Skeletal muscle tissue (tissue), 4 donors: ENCODE measurements around the gene ONECUT3. TPM values are rescaled to one million over a fixed set of nuclear protein-coding genes. Genes with fewer than 3 reads are reported as not detected.
"Not testable (repeated sequence)": the region's sequence is repeated elsewhere in the genome, so short reads cannot be mapped to it uniquely, and the experiment has no call there.

Experiments
- H3K27ac ChIP-seq: one replicate; pipeline ENCODE4 v1.7.0; 2013; ENCODE audit warnings: mild to moderate bottlenecking, low read depth, low read length, inconsistent platforms
- H3K27me3 ChIP-seq, 3 donors: one replicate each; pipeline ENCODE4 v1.7.0; 2013; ENCODE audit warnings: low read length in 3 of 3; ENCODE audit not compliant: control insufficient read depth in 3 of 3, insufficient read depth in 3 of 3
- H3K36me3 ChIP-seq, 3 donors: one replicate each; pipeline ENCODE4 v1.7.0; 2013; ENCODE audit warnings: low read length in 3 of 3; ENCODE audit not compliant: control insufficient read depth in 3 of 3, insufficient read depth in 3 of 3
- H3K4me1 ChIP-seq, 3 donors: one replicate each; pipeline ENCODE4 v1.7.0; 2013; ENCODE audit warnings: low read length in 3 of 3, mild to moderate bottlenecking in 3 of 3; ENCODE audit not compliant: control insufficient read depth in 3 of 3, insufficient read depth in 3 of 3
- H3K4me3 ChIP-seq, 3 donors: one replicate each; pipeline ENCODE4 v1.7.0; 2013; ENCODE audit warnings: low read length in 3 of 3
- H3K9ac ChIP-seq, 3 donors: one replicate each; pipeline ENCODE4 v1.7.0; 2013; ENCODE audit warnings: low read length in 3 of 3, mild to moderate bottlenecking in 3 of 3, moderate library complexity in 2 of 3, low read depth in 1 of 3
- H3K9me3 ChIP-seq, 3 donors: one replicate each; pipeline ENCODE4 v1.7.0; 2013; ENCODE audit warnings: low read length in 3 of 3; ENCODE audit not compliant: control insufficient read depth in 3 of 3
- total RNA-seq: library from RNA; depleted of rRNA; stranded (reverse); fragments of >200 nt; gene quantifications from one replicate; pipeline ENCODE4 v1.2.3, GENCODE V29; 2014
- donor health status: Osteomylitis.

Gene ONECUT3
- total RNA-seq, 1 donor from 2014 or later = not detected

DNA sequence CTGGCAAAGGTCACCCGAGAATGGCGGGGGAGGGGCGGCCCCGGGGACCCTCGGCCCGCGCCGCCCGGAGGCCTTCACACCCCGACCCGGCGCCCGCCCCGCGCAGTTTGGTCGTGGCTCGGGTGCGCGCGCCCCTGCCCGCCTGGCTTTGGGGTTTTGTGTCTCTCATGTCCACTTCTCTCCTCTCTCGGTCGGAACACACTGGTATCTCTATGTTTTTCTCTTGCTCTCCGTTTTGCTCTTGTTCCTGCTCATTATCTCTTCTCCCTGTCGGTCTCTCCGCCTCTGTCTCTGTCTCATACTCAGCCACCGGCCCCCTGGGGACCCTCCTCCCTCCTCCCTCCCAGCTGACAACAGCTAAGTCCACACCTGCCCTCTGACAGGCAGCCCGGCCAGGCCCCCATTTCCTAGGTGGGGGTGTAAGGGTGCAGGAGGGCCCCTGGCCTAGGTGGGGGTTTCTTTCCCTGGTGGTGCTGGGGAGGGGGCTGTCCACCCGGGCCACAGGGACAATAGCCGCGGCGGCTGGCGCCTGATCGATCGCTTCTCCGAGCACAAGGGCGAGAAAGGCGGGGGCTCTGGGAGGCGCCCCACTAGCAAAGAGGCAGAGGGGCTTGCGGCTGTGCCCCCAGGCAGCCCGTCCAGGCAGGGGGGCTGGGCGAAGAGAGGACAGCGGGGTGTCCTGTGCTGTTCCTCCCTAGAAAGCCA, 2.3 kb downstream of the ONECUT3 start:
- Histone ChIP-seq H3K36me3 (no peaks in the 10 kb centered on the region), H3K9me3 (no peaks in the 10 kb centered on the region), H3K9ac (no peak overlapping the region), H3K4me1 (peaks cover 0 to 7% (median 4%) of the 10 kb centered on the region in 3 donors), H3K27ac (no peak overlapping the region), H3K27me3 (peaks cover 70 to 87% (median 85%) of the 10 kb centered on the region in 3 donors), H3K4me3 (no peak overlapping the region)

DNA sequence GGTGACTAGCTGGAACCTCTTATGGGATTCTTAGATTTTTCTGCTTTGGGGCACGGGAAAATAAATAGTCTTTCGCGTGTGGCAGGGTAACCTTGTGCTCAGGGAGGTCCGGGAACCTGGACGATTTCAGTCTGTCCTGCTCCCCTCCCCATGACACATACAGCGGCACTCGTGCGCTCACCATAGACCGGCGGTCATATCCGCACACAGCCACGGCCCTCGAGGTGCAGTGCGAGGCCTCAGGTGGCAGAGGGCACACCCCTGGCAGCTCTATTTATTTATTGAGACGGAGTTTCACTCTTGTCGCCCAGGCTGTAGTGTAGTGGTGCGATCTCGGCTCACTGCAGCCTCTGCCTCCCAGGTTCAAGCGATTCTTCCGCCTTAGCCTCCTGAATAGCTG, 3.0 kb downstream of the ONECUT3 start:
- Histone ChIP-seq H3K4me1 (peaks cover 0 to 7% (median 4%) of the 10 kb centered on the region in 3 donors), H3K36me3 (no peaks in the 10 kb centered on the region)

DNA sequence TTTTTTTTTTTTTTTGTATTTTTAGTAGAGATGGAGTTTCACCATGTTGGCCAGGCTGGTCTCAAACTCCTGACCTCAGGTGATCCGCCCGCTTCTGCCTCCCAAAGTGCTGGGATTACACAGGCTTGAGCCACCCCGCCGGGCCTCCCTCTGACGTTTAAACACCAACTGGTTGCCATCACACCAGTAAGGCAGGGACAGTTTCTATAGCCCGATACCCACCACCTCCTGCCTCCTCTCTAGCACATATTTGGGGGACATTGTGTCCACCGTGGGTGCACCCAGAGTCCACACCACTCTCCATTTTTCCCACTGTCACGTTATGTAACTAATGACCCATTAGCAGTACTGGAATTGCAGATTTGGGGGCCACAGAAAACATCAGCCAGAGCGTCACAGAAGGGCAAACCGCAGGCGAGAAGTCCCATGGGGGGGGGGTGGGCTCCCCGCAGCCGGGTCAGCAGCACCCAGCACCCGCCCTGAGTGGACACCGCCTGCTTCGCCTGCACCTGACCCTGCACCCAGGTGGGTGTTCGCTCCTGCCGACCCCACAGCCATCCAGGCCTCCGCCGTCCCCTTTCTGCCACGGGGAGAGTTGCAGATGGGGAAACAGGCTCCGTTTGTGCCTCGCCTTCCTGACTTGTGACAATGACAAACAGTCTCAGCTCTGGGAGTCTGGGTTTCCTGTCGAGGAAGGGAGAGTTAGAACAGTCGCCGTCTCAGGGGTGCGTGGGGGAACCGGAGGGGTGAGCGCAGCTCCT, 3.6 kb downstream of the ONECUT3 start:
- H3K36me3 ChIP-seq = no peaks in the 10 kb centered on the region
- H3K4me1 ChIP-seq = peaks cover 0 to 7% (median 4%) of the 10 kb centered on the region in 3 donors
- H3K27ac ChIP-seq = no peak overlapping the region
- H3K4me3 ChIP-seq = no peak overlapping the region
- no peak overlapping the region for H3K9ac ChIP-seq
- H3K27me3 ChIP-seq = peaks cover 68 to 84% (median 82%) of the 10 kb centered on the region in 3 donors
- H3K9me3 ChIP-seq = no peaks in the 10 kb centered on the region

More for the DNA sequence above, 3.0 kb downstream of the ONECUT3 start:
- H3K27ac ChIP-seq = no peak overlapping the region
- no peaks in the 10 kb centered on the region for H3K9me3 ChIP-seq
- H3K27me3 ChIP-seq = peaks cover 68 to 84% (median 82%) of the 10 kb centered on the region in 3 donors
- no peak overlapping the region for H3K4me3 ChIP-seq
- no peak overlapping the region for H3K9ac ChIP-seq

DNA sequence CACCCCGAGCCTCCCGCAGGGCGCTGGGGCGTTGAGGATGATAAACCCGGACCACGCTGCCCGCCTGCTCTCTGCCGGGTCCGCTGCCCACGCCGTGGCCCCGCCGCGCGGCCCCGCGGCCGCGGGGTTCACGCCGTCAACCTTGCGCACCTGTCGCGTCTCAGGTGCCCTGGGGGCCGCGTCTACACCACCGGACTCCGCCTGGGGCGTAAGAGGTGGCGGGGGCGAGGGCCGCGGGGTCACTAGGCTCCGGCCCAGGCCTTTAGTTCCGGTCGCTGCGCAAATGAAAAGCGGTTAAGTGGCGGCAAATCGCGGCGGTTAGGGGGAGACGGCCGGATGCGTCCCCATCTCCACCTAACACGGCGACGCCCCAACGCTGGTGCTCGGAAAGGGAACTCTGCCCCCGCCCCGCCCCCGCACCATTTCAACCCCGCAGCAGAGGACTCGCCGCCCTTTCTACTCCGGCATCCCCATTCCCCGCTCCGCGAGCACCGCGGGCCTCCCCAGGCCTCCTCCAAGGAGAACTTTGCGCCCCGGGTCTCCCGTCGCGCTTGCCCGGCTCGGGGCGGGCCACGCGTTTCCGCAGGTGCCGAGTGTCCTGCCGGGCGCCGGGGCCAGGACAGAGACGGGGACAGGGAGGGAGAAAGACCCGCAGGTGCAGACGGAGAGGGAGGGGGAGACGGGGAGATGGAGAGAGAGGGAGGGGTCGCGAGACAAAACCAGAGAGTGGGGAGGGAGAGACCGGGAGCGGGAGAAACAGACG, 4.3 kb downstream of the ONECUT3 start:
- peaks cover 66 to 84% (median 82%) of the 10 kb centered on the region in 3 donors for H3K27me3 ChIP-seq

GRCh38 chr19:1758231-1758577, 4.9 kb downstream of the ONECUT3 start:
- H3K27me3 ChIP-seq = peaks cover 63 to 84% (median 80%) of the 10 kb centered on the region in 3 donors
- no peaks in the 10 kb centered on the region for H3K36me3 ChIP-seq
- H3K9ac ChIP-seq = no peak overlapping the region
- H3K4me3 ChIP-seq = no peak overlapping the region
- no peaks in the 10 kb centered on the region for H3K9me3 ChIP-seq
- no peak overlapping the region for H3K27ac ChIP-seq
- peaks cover 0 to 7% (median 4%) of the 10 kb centered on the region in 3 donors for H3K4me1 ChIP-seq

More for the DNA sequence above, 4.3 kb downstream of the ONECUT3 start:
- H3K4me3 ChIP-seq = no peak overlapping the region
- H3K27ac ChIP-seq = no peak overlapping the region
- H3K36me3 ChIP-seq = no peaks in the 10 kb centered on the region
- H3K9me3 ChIP-seq = no peaks in the 10 kb centered on the region
- H3K4me1 ChIP-seq = peaks cover 0 to 7% (median 4%) of the 10 kb centered on the region in 3 donors
- no peak overlapping the region for H3K9ac ChIP-seq

DNA sequence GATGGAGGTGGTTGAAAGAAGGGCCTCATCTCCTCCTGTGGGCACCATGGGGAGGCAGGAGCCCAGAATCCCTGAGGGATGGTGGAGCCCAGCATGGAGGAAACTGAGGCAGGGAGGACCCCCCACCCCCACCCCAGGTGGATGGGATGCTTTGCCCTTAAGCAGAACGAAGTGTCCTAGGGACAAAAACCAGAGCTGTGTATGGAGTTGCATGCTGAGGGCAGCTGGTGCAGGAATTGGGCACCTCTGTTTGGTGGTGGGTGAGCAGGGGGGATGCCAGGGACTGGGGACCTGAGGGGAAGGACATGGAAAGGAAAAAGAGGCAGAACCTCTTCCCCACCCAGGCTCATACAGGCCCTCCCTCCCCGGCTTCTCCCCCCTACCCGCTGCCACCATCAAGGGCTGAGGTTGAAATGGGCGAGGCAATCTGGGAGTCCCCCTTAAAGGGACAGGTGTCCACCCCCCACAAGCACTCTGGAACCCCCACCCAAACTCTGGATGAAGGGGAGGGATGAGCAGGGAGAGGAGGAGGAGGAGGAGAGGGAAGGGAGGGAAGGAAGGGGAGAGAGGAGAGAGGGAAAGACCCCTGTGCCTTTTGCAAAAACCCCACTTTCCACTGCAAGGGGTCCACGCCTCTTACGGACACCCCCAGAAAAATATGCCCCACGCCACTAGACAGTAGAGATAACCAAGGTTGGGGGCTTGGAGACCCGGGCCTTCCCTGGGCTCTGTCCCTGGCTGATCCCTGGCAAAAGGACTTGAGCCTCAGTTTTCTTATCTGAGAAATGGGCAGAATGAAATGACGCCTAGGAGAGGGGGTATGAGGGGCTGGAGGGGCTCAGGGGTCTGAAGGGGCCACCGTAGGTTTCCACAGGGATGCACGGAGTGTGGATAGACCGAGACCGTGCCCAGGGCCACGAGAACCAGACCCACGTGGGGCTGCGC, 5.9 kb downstream of the ONECUT3 start:
- H3K9me3 ChIP-seq = no peaks in the 10 kb centered on the region
- no peak overlapping the region for H3K4me3 ChIP-seq
- H3K27me3 ChIP-seq = peaks cover 71 to 91% (median 90%) of the 10 kb centered on the region in 3 donors
- H3K27ac ChIP-seq = no peak overlapping the region
- H3K9ac ChIP-seq = no peak overlapping the region
- H3K36me3 ChIP-seq = no peaks in the 10 kb centered on the region
- peaks cover 0 to 7% (median 4%) of the 10 kb centered on the region in 3 donors for H3K4me1 ChIP-seq

DNA sequence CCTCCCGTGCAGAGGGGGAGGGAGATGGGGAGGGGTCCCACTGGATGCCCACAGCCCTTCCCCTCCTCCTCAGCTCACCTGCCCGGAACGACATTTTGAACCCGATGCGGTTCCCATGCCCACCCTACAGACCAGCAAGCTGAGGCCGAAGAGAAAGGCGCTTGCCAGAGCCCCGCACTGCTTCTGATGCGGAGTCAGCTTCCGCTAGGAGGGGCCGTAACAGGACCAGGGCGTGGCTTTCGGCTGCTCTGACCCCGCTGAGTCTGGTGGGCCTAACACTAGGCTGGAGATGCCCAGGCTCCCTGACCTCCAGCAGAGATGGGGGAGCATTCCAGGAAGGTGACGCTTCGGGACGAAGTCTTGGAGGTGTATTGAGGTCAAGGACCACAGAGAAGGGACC, 6.7 kb downstream of the ONECUT3 start:
- Histone ChIP-seq H3K9me3 (no peaks in the 10 kb centered on the region), H3K27ac (no peak overlapping the region), H3K4me1 (peaks cover 0 to 5% (median 2%) of the 10 kb centered on the region in 3 donors), H3K9ac (no peak overlapping the region), H3K36me3 (no peaks in the 10 kb centered on the region), H3K27me3 (peaks cover 69 to 92% (median 88%) of the 10 kb centered on the region in 3 donors), H3K4me3 (no peak overlapping the region)

- not testable (repeated sequence) for H3K4me1 ChIP-seq, H3K27ac ChIP-seq
- peaks cover 70 to 92% (median 88%) of the 10 kb centered on the region in 3 donors for H3K27me3 ChIP-seq
Measured at GRCh38 chr19:1760786-1761527, 7.7 kb downstream of the ONECUT3 start.

More at GRCh38 chr19:1760786-1761527, 7.7 kb downstream of the ONECUT3 start:
- H3K4me3 ChIP-seq, H3K36me3 ChIP-seq, H3K9ac ChIP-seq, H3K9me3 ChIP-seq: not testable (repeated sequence)
